Measurements from ENCODE around the gene ZFP28. TPM values are rescaled to one million over a fixed set of nuclear protein-coding genes. Genes with fewer than 3 reads are reported as not detected.

ZFP28 gene
- total RNA-seq, 1 donor from 2014 or later: 19.9 TPM

DNA sequence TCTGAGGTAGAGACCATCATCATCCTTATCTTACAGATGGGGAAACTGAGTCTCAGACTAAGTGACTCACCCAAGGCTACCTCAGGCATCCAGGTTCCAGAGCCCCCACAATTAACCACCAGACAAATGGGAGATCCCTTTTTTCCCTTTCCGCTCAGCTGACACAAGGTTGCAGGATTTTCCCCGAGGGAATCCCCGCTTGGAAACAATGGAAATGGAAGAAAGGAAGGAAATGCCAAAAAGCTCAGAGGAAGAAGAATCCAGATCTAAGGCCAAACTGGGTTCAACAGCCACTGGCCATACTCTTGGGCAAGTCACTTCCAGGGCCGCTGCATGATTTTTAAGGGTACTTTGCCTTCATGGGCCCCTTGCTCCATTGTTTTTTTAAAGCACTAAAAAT is 57.9 kb downstream of the ZFP28 start:
- DNase-seq: no peak

DNA sequence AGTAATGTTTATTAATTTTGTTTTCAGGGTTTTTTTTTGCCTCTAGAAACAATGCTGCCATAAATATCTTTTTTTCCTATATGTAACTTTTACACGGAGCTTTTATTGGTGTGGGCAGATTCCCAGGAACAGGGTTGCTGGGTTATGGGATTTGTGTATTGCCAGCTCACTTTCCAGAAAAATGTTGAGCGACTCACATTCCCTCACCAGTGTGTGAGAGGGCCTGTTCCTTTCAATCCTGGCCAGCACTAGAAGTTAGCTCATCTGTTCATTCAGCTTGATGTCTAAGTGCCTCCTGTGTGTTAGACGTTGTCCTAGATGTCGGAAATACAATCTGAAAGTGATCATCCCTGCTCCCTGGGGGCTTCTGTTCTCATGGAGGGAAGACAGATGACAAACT is 58.9 kb downstream of the ZFP28 start:
- no peak for DNase-seq

DNA sequence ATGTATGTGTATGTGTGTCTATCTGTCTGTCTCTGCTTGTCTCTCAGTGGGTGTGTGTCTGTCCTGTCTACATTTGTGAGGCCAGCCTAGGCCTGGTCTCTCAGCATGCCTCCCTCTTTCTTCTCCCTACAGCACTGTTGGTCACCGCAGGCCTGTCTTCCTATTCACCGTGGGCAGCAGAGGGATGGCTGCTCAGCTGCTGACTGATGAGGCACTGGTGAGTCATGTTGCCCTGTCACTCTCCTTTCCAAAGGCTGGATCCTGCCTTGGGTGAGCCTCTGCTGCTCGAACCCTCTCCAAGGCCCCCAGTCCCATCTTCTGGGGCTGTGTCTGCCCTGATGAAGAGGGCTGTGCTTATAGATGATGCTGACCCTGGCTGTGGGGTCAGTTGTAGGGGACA is 62.6 kb downstream of the ZFP28 start:
- no peak for DNase-seq

DNA sequence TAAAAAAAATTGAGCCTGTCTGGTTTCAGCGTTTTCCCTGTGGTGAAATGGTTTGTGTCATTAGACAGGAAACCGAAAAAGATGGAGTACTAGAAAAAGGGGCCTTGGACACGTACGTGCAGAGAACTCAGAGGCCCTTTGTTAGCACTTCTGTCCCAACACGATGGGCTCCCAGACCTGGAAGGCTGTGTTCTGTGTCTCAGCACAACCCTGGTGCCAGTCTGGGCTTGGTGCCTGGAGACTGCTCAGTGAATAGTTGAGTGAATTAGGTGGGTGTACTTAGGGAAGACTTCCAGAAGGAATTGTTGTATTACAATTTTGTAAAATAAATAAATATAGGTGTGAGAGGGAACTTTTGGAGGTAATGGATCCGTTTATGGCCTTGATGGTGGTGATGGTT is 65.1 kb downstream of the ZFP28 start:
- no peak for DNase-seq

Other genes with a start within 250 kb of the ZFP28 start
- 1.8 TPM for gene ZSCAN5A, start 224.1 kb upstream of the ZFP28 start, total RNA-seq
- gene ZNF582, start 145.4 kb upstream of the ZFP28 start, total RNA-seq: 3.4 TPM
- gene ZNF583, start 134.6 kb upstream of the ZFP28 start, total RNA-seq: 8.1 TPM
- 9.6 TPM for gene ZNF667, start 61.6 kb upstream of the ZFP28 start, total RNA-seq
- gene ZNF471, start 31.1 kb upstream of the ZFP28 start, total RNA-seq: 8.6 TPM
- gene ZNF470, start 28.5 kb downstream of the ZFP28 start, total RNA-seq: 5.5 TPM
- gene ZNF71, start 56.4 kb downstream of the ZFP28 start, total RNA-seq: 10.5 TPM
- gene SMIM17, start 104.2 kb downstream of the ZFP28 start, total RNA-seq: 0.31 TPM
- gene ZNF835, start 132.8 kb downstream of the ZFP28 start, total RNA-seq: 5.0 TPM

Data from tongue (tissue), 2 donors.